Activated CD8-positive, alpha-beta memory T cell treated with anti-CD3 and anti-CD28 coated beads, Interleukin-2, amount 10 ng/mL, durations not matched to agents 7 days and 5 days (primary cell): ENCODE results near the gene KRTAP12-1. TPM values are rescaled to one million over a fixed set of nuclear protein-coding genes. Genes with fewer than 3 reads are reported as not detected.

Experiments used
- ATAC-seq: fragments of 150-1000 bp; cut with Tn5 transposase; one replicate; pipeline ENCODE4 v1.10.0; 2021; ENCODE audit warnings: moderate library complexity
- CTCF ChIA-PET: fragments of 350-600 bp; sonication (Branson Sonifier 250); formaldehyde crosslinking; loops from one replicate; lab custom pipeline; 2021; ENCODE audit warnings: antibody characterized with exemption; lab: Charles Lee
- DNase-seq: peaks from one replicate; pipeline ENCODE4 v3.0.0-alpha.2; 2020
- H3K27ac Mint-ChIP-seq: one replicate; pipeline ENCODE4 v1.8.0; 2021; ENCODE audit warnings: mild to moderate bottlenecking, mixed read lengths
- H3K27me3 Mint-ChIP-seq: one replicate; pipeline ENCODE4 v1.8.0; 2021; ENCODE audit warnings: mixed read lengths
- H3K36me3 Mint-ChIP-seq: one replicate; pipeline ENCODE4 v1.8.0; 2021; ENCODE audit warnings: mild to moderate bottlenecking, mixed read lengths
- H3K4me1 Mint-ChIP-seq: one replicate; pipeline ENCODE4 v1.8.0; 2021; ENCODE audit warnings: mixed read lengths
- H3K4me3 Mint-ChIP-seq: one replicate; pipeline ENCODE4 v1.8.0; 2021; ENCODE audit warnings: mild to moderate bottlenecking, moderate library complexity, mixed read lengths
- H3K9me3 Mint-ChIP-seq: one replicate; pipeline ENCODE4 v1.8.0; 2022; ENCODE audit warnings: low read depth, mixed read lengths
- total RNA-seq, 2 experiments: library from RNA; stranded (reverse); gene quantifications; one replicate each; pipeline ENCODE4 v1.2.3, GENCODE V29; 2021

The KRTAP12-1 gene
- total RNA-seq, 2 experiments from 2014 or later: not detected

- no peaks in the 10 kb centered on the region for H3K9me3 Mint-ChIP-seq
- DNase-seq: no peak
- no peak for ATAC-seq
- CTCF ChIA-PET: interaction anchor here (0.9 to 1.7 kb wide), 3 partner anchors 92 to 199 kb away, joined by 3 to 4 read pairs (median 4); partner anchors contain the start of gene PTTG1IP
- H3K36me3 Mint-ChIP-seq: peaks cover 9% of the 10 kb centered on the region
- H3K27ac Mint-ChIP-seq: no peak overlapping the region
- H3K4me3 Mint-ChIP-seq: no peak overlapping the region
- H3K27me3 Mint-ChIP-seq: peaks cover 91% of the 10 kb centered on the region
- H3K4me1 Mint-ChIP-seq: peaks cover 3% of the 10 kb centered on the region
These were observed 27.0 kb upstream of the KRTAP12-1 start for GRCh38 chr21:44708866-44709425.

- CTCF ChIA-PET: interaction anchor here (1.7 kb wide), 1 partner anchor 93 kb away, joined by 4 read pairs; no protein-coding TSS in a partner anchor
- peak; percentile 23 for DNase-seq
- no peak overlapping the region for H3K27ac Mint-ChIP-seq
- peaks cover 3% of the 10 kb centered on the region for H3K4me1 Mint-ChIP-seq
- H3K9me3 Mint-ChIP-seq: no peaks in the 10 kb centered on the region
- peaks cover 90% of the 10 kb centered on the region for H3K27me3 Mint-ChIP-seq
- peaks cover 9% of the 10 kb centered on the region for H3K36me3 Mint-ChIP-seq
- no peak for ATAC-seq
- no peak overlapping the region for H3K4me3 Mint-ChIP-seq
These were observed 26.4 kb upstream of the KRTAP12-1 start for GRCh38 chr21:44708213-44708865.

GRCh38 chr21:44706706-44707581 lies 25.0 kb upstream of the KRTAP12-1 start:
- Mint-ChIP-seq H3K4me1 (peaks cover 3% of the 10 kb centered on the region), H3K9me3 (no peaks in the 10 kb centered on the region), H3K27me3 (peaks cover 90% of the 10 kb centered on the region), H3K36me3 (peaks cover 9% of the 10 kb centered on the region), H3K27ac (no peak overlapping the region), H3K4me3 (no peak overlapping the region)
- DNase-seq (peak; percentile 21), ATAC-seq (no peak)
- CTCF ChIA-PET: no interaction called here

- CTCF ChIA-PET: no interaction called here
- no peaks in the 10 kb centered on the region for H3K9me3 Mint-ChIP-seq
- H3K27ac Mint-ChIP-seq: no peak overlapping the region
- H3K4me1 Mint-ChIP-seq: peaks cover 3% of the 10 kb centered on the region
- ATAC-seq: no peak
- H3K4me3 Mint-ChIP-seq: no peak overlapping the region
- H3K27me3 Mint-ChIP-seq: peaks cover 91% of the 10 kb centered on the region
- DNase-seq: peak; percentile 22
- H3K36me3 Mint-ChIP-seq: peaks cover 9% of the 10 kb centered on the region
These were observed 24.2 kb upstream of the KRTAP12-1 start for GRCh38 chr21:44706026-44706705.

- H3K27ac Mint-ChIP-seq: no peak overlapping the region
- DNase-seq (peak; percentile 19), ATAC-seq (no peak)
- H3K27me3 Mint-ChIP-seq: peaks cover 91% of the 10 kb centered on the region
- H3K36me3 Mint-ChIP-seq: peaks cover 9% of the 10 kb centered on the region
- no peaks in the 10 kb centered on the region for H3K9me3 Mint-ChIP-seq
- no peak overlapping the region for H3K4me3 Mint-ChIP-seq
- CTCF ChIA-PET: no interaction called here
- peaks cover 1% of the 10 kb centered on the region for H3K4me1 Mint-ChIP-seq
These were observed 22.7 kb upstream of the KRTAP12-1 start for GRCh38 chr21:44704636-44705001.

- ATAC-seq (no peak), DNase-seq (peak; percentile 38)
- CTCF ChIA-PET: interaction anchor here (1.0 kb wide), 1 partner anchor 193 kb away, joined by 3 read pairs; no protein-coding TSS in a partner anchor
- no peaks in the 10 kb centered on the region for H3K4me1 Mint-ChIP-seq
- H3K4me3 Mint-ChIP-seq: no peak overlapping the region
- no peak overlapping the region for H3K27ac Mint-ChIP-seq
- no peaks in the 10 kb centered on the region for H3K9me3 Mint-ChIP-seq
- peaks cover 88% of the 10 kb centered on the region for H3K27me3 Mint-ChIP-seq
- peaks cover 9% of the 10 kb centered on the region for H3K36me3 Mint-ChIP-seq
These were observed 22.0 kb upstream of the KRTAP12-1 start for GRCh38 chr21:44703731-44704635.

GRCh38 chr21:44702973-44703730 lies 21.2 kb upstream of the KRTAP12-1 start:
- CTCF ChIA-PET: interaction anchor here (1.0 kb wide), 1 partner anchor 193 kb away, joined by 3 read pairs; no protein-coding TSS in a partner anchor
- ATAC-seq (no peak), DNase-seq (peak; percentile 29)
- Mint-ChIP-seq H3K4me3 (no peak overlapping the region), H3K9me3 (no peaks in the 10 kb centered on the region), H3K27ac (no peak overlapping the region), H3K36me3 (peaks cover 9% of the 10 kb centered on the region), H3K27me3 (peaks cover 88% of the 10 kb centered on the region), H3K4me1 (no peaks in the 10 kb centered on the region)

- Mint-ChIP-seq H3K4me1 (no peaks in the 10 kb centered on the region), H3K9me3 (no peaks in the 10 kb centered on the region), H3K4me3 (no peak overlapping the region), H3K27ac (no peak overlapping the region), H3K36me3 (peaks cover 9% of the 10 kb centered on the region), H3K27me3 (peaks cover 88% of the 10 kb centered on the region)
- CTCF ChIA-PET: interaction anchor here (1.0 kb wide), 2 partner anchors 10 to 192 kb away, joined by 3 read pairs; no protein-coding TSS in a partner anchor
- no peak for ATAC-seq
- DNase-seq: peak; percentile 37
These were observed 20.4 kb upstream of the KRTAP12-1 start for GRCh38 chr21:44702111-44702972.

- Mint-ChIP-seq H3K4me1 (no peaks in the 10 kb centered on the region), H3K36me3 (peaks cover 9% of the 10 kb centered on the region)
These were observed 19.6 kb upstream of the KRTAP12-1 start for GRCh38 chr21:44701541-44701940.

GRCh38 chr21:44701023-44701400 lies 19.0 kb upstream of the KRTAP12-1 start:
- CTCF ChIA-PET: interaction anchor here (1.0 kb wide), 1 partner anchor 9 kb away, joined by 3 read pairs; no protein-coding TSS in a partner anchor
- H3K27ac Mint-ChIP-seq: no peak overlapping the region
- ATAC-seq: no peak
- no peaks in the 10 kb centered on the region for H3K4me1 Mint-ChIP-seq
- H3K36me3 Mint-ChIP-seq: peaks cover 6% of the 10 kb centered on the region
- H3K9me3 Mint-ChIP-seq: no peaks in the 10 kb centered on the region
- H3K27me3 Mint-ChIP-seq: peaks cover 89% of the 10 kb centered on the region
- DNase-seq: no peak
- no peak overlapping the region for H3K4me3 Mint-ChIP-seq

More at GRCh38 chr21:44701541-44701940, 19.6 kb upstream of the KRTAP12-1 start:
- H3K27ac Mint-ChIP-seq: no peak overlapping the region
- no peaks in the 10 kb centered on the region for H3K9me3 Mint-ChIP-seq
- ATAC-seq (no peak), DNase-seq (peak; percentile 35)
- no peak overlapping the region for H3K4me3 Mint-ChIP-seq
- CTCF ChIA-PET: interaction anchor here (1.0 kb wide), 1 partner anchor 10 kb away, joined by 3 read pairs; no protein-coding TSS in a partner anchor
- peaks cover 90% of the 10 kb centered on the region for H3K27me3 Mint-ChIP-seq
